ENCODE data around the gene BICRAL. TPM values are rescaled to one million over a fixed set of nuclear protein-coding genes. Genes with fewer than 3 reads are reported as not detected.

BICRAL gene
- total RNA-seq, 1 donor from 2014 or later = 21.0 TPM

DNA sequence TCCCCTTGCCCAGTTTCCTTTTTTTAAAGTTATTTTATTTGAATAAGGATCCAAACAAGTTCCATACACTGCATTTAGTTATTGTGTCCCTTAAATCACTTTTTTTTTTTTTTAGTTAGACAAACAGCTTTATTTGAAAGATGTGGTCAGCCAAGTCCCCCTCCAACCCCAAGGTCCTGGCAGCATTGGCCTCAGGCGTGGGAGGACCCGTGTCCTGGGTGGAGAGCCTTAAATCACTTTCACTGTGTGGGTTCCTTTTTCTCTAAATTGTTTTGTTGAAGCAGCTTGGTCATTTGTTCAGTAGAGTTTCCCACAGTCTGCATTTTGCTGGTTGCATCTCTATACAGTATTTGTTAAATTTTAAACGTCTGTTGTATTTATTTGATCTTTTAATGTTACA, 30.8 kb upstream of the BICRAL start:
- Histone ChIP-seq H3K27ac (no peak overlapping the region), H3K9me3 (no peaks in the 10 kb centered on the region), H3K4me1 (peaks cover 18% of the 10 kb centered on the region), H3K27me3 (no peaks in the 10 kb centered on the region), H3K36me3 (no peaks in the 10 kb centered on the region), H3K4me3 (no peak overlapping the region)
- intact Hi-C loops (cut with DNase I) = no loop called here
- TF ChIP-seq, protein P1, sequence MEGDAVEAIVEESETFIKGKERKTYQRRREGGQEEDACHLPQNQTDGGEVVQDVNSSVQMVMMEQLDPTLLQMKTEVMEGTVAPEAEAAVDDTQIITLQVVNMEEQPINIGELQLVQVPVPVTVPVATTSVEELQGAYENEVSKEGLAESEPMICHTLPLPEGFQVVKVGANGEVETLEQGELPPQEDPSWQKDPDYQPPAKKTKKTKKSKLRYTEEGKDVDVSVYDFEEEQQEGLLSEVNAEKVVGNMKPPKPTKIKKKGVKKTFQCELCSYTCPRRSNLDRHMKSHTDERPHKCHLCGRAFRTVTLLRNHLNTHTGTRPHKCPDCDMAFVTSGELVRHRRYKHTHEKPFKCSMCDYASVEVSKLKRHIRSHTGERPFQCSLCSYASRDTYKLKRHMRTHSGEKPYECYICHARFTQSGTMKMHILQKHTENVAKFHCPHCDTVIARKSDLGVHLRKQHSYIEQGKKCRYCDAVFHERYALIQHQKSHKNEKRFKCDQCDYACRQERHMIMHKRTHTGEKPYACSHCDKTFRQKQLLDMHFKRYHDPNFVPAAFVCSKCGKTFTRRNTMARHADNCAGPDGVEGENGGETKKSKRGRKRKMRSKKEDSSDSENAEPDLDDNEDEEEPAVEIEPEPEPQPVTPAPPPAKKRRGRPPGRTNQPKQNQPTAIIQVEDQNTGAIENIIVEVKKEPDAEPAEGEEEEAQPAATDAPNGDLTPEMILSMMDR (IDR thresholded peaks at IDR 0.05) = no peak
- ATAC-seq (no peak), DNase-seq (peak; percentile 50)

DNA sequence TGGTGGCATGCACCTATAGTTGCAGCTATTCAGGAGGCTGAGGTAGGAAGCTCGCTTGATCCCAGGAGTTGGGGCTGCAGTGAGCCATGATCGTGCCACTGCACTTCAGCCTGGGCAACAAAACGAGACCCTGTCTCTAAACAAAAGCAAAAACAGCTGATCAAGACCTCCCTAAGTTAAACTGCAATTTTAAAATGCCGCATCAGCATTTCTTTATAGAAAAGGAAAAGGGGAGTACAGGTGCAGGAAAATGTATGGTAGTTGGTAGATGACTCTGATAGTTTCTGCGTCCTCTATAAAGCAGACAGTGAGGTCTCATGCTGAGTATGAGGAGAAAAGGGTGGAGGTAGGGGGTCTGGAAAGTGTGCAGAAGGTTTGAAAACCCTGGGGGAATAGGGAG, 27.1 kb upstream of the BICRAL start:
- Histone ChIP-seq H3K4me1 (no peaks in the 10 kb centered on the region), H3K36me3 (no peaks in the 10 kb centered on the region), H3K9me3 (no peaks in the 10 kb centered on the region), H3K27ac (no peak overlapping the region), H3K27me3 (no peaks in the 10 kb centered on the region), H3K4me3 (no peak overlapping the region)
- DNase-seq (peak; percentile 17), ATAC-seq (no peak)
- intact Hi-C loops (cut with DNase I) = no loop called here
- TF ChIP-seq, protein P1 (IDR thresholded peaks at IDR 0.05) = no peak

DNA sequence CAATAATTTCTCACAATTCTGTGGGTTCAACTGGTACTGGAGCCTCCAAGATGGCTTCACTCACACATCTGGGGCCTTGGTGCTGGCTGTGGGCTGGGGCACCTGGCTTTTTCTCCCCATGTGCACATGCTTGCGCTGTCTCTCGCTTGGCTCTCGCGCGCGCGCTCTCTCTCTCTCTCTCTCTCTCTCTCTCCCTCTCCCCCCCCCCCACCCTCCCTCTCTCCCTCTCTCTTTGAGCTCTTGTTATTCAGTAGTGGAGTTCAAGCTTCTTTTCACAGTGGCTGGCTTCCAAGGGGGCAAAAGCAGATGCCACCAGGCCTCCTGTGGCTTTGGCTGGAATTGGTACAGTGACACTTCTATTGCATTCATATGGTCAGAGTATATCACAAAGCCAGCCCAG, 25.1 kb upstream of the BICRAL start:
- Histone ChIP-seq H3K9me3 (no peaks in the 10 kb centered on the region), H3K27ac (no peak overlapping the region), H3K27me3 (no peaks in the 10 kb centered on the region), H3K4me3 (no peak overlapping the region), H3K4me1 (no peaks in the 10 kb centered on the region), H3K36me3 (peaks cover 7% of the 10 kb centered on the region)
- intact Hi-C loops (cut with DNase I) = no loop called here
- no peak for ATAC-seq
- no peak for DNase-seq
- TF ChIP-seq, protein P1 (IDR thresholded peaks at IDR 0.05) = no peak

DNA sequence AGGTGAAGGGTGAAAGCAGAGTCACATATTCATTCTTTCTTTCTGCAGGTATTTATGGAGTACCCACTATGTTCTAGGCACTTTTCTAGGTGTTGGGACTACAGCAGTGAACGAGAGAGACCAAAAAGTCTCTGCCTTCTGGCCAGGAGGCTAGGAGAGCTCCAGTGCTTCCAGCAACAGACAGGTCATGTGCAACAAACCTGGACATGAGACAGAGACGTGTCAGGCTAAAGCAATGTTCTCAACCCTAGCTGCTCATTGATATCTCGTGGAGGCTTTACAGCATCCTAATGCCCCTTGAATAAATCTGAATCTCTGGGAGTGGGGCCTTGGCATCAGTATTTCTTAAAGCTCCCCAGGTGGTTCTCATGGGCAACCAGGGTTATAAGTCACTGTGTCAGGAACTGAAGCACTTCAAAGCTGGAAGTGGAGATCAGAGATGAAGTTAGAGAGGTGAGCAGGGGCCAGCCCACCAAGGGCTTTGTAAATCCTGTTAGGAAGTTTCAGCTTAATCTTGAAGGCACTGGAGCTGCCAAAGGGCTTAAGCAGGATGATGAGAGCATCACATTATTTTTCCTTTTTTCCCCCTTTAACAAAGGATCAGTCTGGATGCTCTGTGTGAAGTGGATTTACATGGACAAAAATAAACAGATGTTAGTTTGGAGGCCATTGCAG, 23.0 kb upstream of the BICRAL start:
- no peak overlapping the region for H3K27ac ChIP-seq
- H3K27me3 ChIP-seq = no peaks in the 10 kb centered on the region

DNA sequence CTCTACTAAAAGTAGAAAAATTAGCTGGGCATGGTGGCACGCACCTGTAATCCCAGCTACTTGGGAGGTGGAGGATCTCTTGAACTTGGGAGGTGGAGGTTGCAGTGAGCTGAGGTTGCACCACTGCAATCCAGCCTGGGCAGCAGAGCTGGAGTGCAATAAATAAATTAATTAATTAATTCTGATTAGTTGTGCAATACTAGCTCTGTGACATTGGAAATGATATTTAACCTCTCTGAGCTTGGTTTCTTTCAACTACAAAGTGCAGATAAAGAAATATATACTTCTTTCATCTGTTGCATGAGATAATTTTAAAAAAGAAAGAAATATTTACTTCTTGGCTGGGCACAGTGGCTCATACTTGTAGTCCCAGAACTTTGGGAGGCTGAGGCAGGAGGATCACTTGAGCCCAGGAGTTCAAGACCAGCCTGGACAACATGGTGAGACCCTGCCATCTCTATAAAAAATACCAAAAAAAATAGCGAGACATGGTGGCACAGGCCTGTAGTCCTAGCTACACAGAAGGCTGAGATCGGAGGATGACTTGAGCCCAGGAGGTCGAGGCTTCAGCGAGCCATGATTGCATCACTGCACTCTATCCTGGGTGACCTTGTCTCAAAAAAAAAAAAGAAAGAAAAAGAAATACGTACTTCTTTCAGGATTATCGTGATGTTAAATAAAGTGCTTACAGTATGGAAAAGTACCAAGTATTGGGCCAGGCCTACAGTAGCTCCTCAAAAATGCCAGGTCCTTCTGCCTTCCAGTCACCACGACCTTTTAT, 20.4 kb upstream of the BICRAL start:
- H3K9me3 ChIP-seq = no peaks in the 10 kb centered on the region
- H3K4me3 ChIP-seq = no peak overlapping the region
- H3K4me1 ChIP-seq = no peaks in the 10 kb centered on the region
- ATAC-seq (no peak), DNase-seq (no peak)
- intact Hi-C loops (cut with DNase I) = no loop called here
- H3K27me3 ChIP-seq = no peaks in the 10 kb centered on the region
- TF ChIP-seq, protein P1 (IDR thresholded peaks at IDR 0.05) = no peak
- peaks cover 7% of the 10 kb centered on the region for H3K36me3 ChIP-seq
- no peak overlapping the region for H3K27ac ChIP-seq

More for the DNA sequence above, 23.0 kb upstream of the BICRAL start:
- Histone ChIP-seq H3K9me3 (no peaks in the 10 kb centered on the region), H3K36me3 (peaks cover 7% of the 10 kb centered on the region), H3K4me3 (no peak overlapping the region), H3K4me1 (no peaks in the 10 kb centered on the region)
- TF ChIP-seq, protein P1 (IDR thresholded peaks at IDR 0.05) = no peak
- intact Hi-C loops (cut with DNase I) = no loop called here
- DNase-seq (no peak), ATAC-seq (no peak)
